ENCODE data around the gene BMPR1B.

Gene BMPR1B

GRCh38 chr4:94722748-94723147, 35.0 kb upstream of the BMPR1B start:
- no peaks in the 10 kb centered on the region for H3K36me3 ChIP-seq (ENCODE audit: control insufficient read depth, low read length)
- H3K4me1 ChIP-seq (ENCODE audit: control insufficient read depth, low read length) = peaks cover 4% of the 10 kb centered on the region; the same call in 1 of the 2 replicates
- H3K4me2 ChIP-seq (ENCODE audit: low read length) = no peak overlapping the region
- no peak overlapping the region for H3K27ac ChIP-seq (ENCODE audit: low read depth, low read length)
- H3K27me3 ChIP-seq (ENCODE audit: control insufficient read depth, low read length) = no peaks in the 10 kb centered on the region
- no peaks in the 10 kb centered on the region for H3K9me2 ChIP-seq (replicated peaks; ENCODE audit: control insufficient read depth, low read length)
- H3K4me3 ChIP-seq (ENCODE audit: low read length) = no peak overlapping the region
- H4K20me1 ChIP-seq (ENCODE audit: control insufficient read depth, insufficient read depth, low read depth, low read length) = no peaks in the 10 kb centered on the region
- TF ChIP-seq EZH2phosphoT487 (IDR thresholded peaks at IDR 0.05; ENCODE audit: borderline replicate concordance, low read length) (no peak), CTCF (IDR thresholded peaks at IDR 0.05; ENCODE audit: low read depth, low read length, poor library complexity, severe bottlenecking) (no peak)
- H3K79me2 ChIP-seq (ENCODE audit: control insufficient read depth, low read length) = no peaks in the 10 kb centered on the region
- no peaks in the 10 kb centered on the region for H3K9me3 ChIP-seq (ENCODE audit: control insufficient read depth, insufficient read depth, low read length)
- H3F3A ChIP-seq (ENCODE audit: control insufficient read depth, insufficient read depth) = no peaks in the 10 kb centered on the region

DNA sequence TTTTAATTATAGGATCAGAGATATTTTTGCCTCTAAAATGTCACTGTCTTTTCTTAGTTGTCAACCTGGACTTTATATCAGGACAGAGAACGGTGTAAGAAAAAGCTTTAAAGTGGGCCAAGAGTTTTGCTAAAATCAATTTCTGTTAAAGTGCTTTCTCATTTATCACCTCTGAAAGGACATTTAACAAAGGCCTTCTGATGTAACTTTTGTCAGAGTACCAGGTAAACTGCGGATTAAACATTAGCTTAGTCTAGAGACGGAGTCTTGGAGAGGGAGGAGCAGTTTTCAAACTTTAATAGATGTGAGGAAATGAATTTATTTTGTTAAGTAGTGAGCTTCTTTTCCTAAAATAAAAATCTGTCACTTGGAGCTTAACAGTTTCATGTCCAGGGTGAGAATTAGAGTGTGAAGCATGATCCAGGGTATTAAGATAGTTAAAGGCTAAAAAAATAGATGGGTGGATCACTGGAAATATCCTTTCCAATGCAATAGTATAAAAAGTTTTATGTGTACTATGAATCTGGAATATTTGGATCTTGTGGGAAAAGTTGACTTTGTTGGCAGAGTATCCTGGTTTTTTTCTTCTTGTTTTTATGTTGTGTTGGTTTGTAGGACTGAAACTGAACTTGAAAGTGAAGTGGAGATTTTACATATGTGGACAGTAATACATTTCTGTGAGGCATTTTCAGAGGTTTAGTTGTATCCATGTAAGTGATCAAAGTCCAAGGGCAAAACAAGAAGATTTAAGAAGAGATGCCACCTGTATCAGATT, 33.6 kb upstream of the BMPR1B start:
- Histone ChIP-seq H3K4me3 (ENCODE audit: low read length) (no peak overlapping the region), H3K36me3 (ENCODE audit: control insufficient read depth, low read length) (no peaks in the 10 kb centered on the region), H3F3A (ENCODE audit: control insufficient read depth, insufficient read depth) (no peaks in the 10 kb centered on the region), H3K27me3 (ENCODE audit: control insufficient read depth, low read length) (no peaks in the 10 kb centered on the region), H3K27ac (ENCODE audit: low read depth, low read length) (no peak overlapping the region), H3K9me2 (replicated peaks; ENCODE audit: control insufficient read depth, low read length) (no peaks in the 10 kb centered on the region), H3K79me2 (ENCODE audit: control insufficient read depth, low read length) (no peaks in the 10 kb centered on the region), H3K4me2 (ENCODE audit: low read length) (no peak overlapping the region), H4K20me1 (ENCODE audit: control insufficient read depth, insufficient read depth, low read depth, low read length) (no peaks in the 10 kb centered on the region), H3K4me1 (ENCODE audit: control insufficient read depth, low read length) (peaks cover 4% of the 10 kb centered on the region; the same call in 1 of the 2 replicates), H3K9me3 (ENCODE audit: control insufficient read depth, insufficient read depth, low read length) (no peaks in the 10 kb centered on the region)
- no peak for TF ChIP-seq EZH2phosphoT487 (IDR thresholded peaks at IDR 0.05; ENCODE audit: borderline replicate concordance, low read length)
- TF ChIP-seq CTCF (IDR thresholded peaks at IDR 0.05; ENCODE audit: low read depth, low read length, poor library complexity, severe bottlenecking) = no peak

DNA sequence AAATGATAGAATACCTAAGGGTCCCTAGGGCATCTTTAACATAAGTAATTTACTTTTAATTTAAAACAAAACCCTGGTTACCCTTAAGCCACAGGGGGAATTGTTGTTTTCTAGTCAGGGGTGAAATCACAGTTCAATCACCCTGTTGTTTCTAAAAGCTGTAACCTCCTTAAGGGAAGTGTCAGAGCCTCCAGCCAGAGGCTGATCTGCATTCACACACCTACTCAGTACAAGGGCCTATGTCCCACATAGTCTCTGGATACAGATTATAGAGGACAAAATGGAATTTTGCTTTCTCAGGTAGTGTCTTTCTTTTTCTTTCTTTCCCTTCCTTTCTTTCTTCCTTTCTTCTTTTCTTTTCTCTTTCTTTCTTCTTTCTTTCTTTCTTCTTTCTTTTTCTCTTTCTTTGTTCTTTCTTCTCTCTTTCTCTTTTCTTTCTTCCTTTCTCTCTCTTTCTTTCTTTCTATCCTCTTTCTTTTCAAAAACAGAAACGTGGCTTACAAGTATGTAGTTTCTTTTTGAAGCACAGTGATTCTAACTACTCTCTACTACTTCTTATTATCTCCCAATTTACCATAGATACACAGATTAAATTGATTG, 31.1 kb upstream of the BMPR1B start:
- Histone ChIP-seq H3K4me3 (ENCODE audit: low read length) (no peak overlapping the region), H3K4me1 (ENCODE audit: control insufficient read depth, low read length) (peaks cover 4% of the 10 kb centered on the region; the same call in 1 of the 2 replicates), H3F3A (ENCODE audit: control insufficient read depth, insufficient read depth) (no peaks in the 10 kb centered on the region), H3K27ac (ENCODE audit: low read depth, low read length) (no peak overlapping the region), H3K79me2 (ENCODE audit: control insufficient read depth, low read length) (no peaks in the 10 kb centered on the region), H3K4me2 (ENCODE audit: low read length) (no peak overlapping the region), H3K27me3 (ENCODE audit: control insufficient read depth, low read length) (no peaks in the 10 kb centered on the region), H3K9me3 (ENCODE audit: control insufficient read depth, insufficient read depth, low read length) (no peaks in the 10 kb centered on the region), H3K36me3 (ENCODE audit: control insufficient read depth, low read length) (no peaks in the 10 kb centered on the region), H4K20me1 (ENCODE audit: control insufficient read depth, insufficient read depth, low read depth, low read length) (no peaks in the 10 kb centered on the region), H3K9me2 (replicated peaks; ENCODE audit: control insufficient read depth, low read length) (no peaks in the 10 kb centered on the region)
- TF ChIP-seq EZH2phosphoT487 (IDR thresholded peaks at IDR 0.05; ENCODE audit: borderline replicate concordance, low read length) (no peak), CTCF (IDR thresholded peaks at IDR 0.05; ENCODE audit: low read depth, low read length, poor library complexity, severe bottlenecking) (no peak)

All from DOHH2 (cell line).